Hepatocyte (in vitro differentiated cells): Measurements from ENCODE around the gene CACNG4. TPM values are rescaled to one million over a fixed set of nuclear protein-coding genes. Genes with fewer than 3 reads are reported as not detected.

Experiments
- DNase-seq: peaks from one replicate; pipeline ENCODE4 v3.0.0-alpha.2; 2016; ENCODE audit warnings: low spot score
- H2AFZ ChIP-seq: fragments of 200-600 bp; sonication (generic); 2 replicates; pipeline ENCODE4 v1.6.0; 2016; ENCODE audit warnings: antibody characterized with exemption, mild to moderate bottlenecking
- H3K27ac ChIP-seq: fragments of 200-600 bp; sonication (generic); 2 replicates; pipeline ENCODE4 v1.5.1; 2016; ENCODE audit warnings: mild to moderate bottlenecking
- H3K27me3 ChIP-seq: fragments of 200-600 bp; sonication (generic); 2 replicates; pipeline ENCODE4 v1.6.1; 2016
- H3K36me3 ChIP-seq: fragments of 200-600 bp; sonication (generic); replicated peaks from 2 replicates; pipeline ENCODE4 v1.5.1; 2016; ENCODE audit warnings: low read depth; ENCODE audit not compliant: insufficient read depth
- H3K4me1 ChIP-seq: fragments of 200-600 bp; sonication (generic); 2 replicates; pipeline ENCODE4 v1.5.1; 2016; ENCODE audit warnings: mild to moderate bottlenecking, moderate library complexity; ENCODE audit not compliant: insufficient read depth
- H3K4me2 ChIP-seq: fragments of 200-600 bp; sonication (generic); 2 replicates; pipeline ENCODE4 v1.6.0; 2016
- H3K4me3 ChIP-seq: fragments of 200-600 bp; sonication (generic); 2 replicates; pipeline ENCODE4 v1.5.1; 2016; ENCODE audit warnings: mild to moderate bottlenecking
- H3K79me2 ChIP-seq: fragments of 200-600 bp; sonication (generic); 2 replicates; pipeline ENCODE4 v1.6.0; 2017; ENCODE audit warnings: mild to moderate bottlenecking
- H3K9me2 ChIP-seq: fragments of 200-600 bp; sonication (generic); replicated peaks from 2 replicates; pipeline ENCODE4 v1.6.0; 2017; ENCODE audit warnings: mild to moderate bottlenecking; ENCODE audit not compliant: insufficient read depth
- H3K9me3 ChIP-seq: fragments of 200-600 bp; sonication (generic); 2 replicates; pipeline ENCODE4 v1.5.1; 2016; ENCODE audit warnings: low read depth, mild to moderate bottlenecking
- H4K20me1 ChIP-seq: fragments of 200-600 bp; sonication (generic); 2 replicates; pipeline ENCODE4 v1.6.0; 2016; ENCODE audit warnings: mild to moderate bottlenecking; ENCODE audit not compliant: insufficient read depth, poor library complexity, severe bottlenecking
- CTCF ChIP-seq: fragments of 200-600 bp; sonication (generic); IDR thresholded peaks from 2 replicates; pipeline ENCODE4 v1.5.1; 2016; ENCODE audit warnings: antibody characterized with exemption, mild to moderate bottlenecking; ENCODE audit not compliant: poor library complexity
- EZH2 ChIP-seq: fragments of 200-600 bp; sonication (generic); IDR thresholded peaks from 2 replicates; pipeline ENCODE4 v1.6.1; 2016; ENCODE audit warnings: antibody characterized with exemption, mild to moderate bottlenecking, borderline replicate concordance
- EZH2phosphoT487 ChIP-seq: fragments of 200-600 bp; sonication (generic); IDR thresholded peaks from one replicate; pipeline ENCODE4 v1.6.1; 2018; ENCODE audit warnings: antibody characterized with exemption, mild to moderate bottlenecking, low read depth, moderate library complexity; ENCODE audit not compliant: unreplicated experiment, severe bottlenecking
- WGBS: methylation state at CpG from one replicate; pipeline ENCODE4 v1.1.6; 2016; ENCODE audit warnings: low lambda C conversion rate; ENCODE audit errors: missing lambda C conversion rate; 5-methylcytosine and 5-hydroxymethylcytosine counted together
- polyA plus RNA-seq: library from polyadenylated mRNA; unstranded; fragments of >200 nt; fragmentation: Nextera tagmentation; extraction: Ambion mirVana; gene quantifications from 2 replicates; pipeline ENCODE4 v1.2.1, GENCODE V29; 2016
- total RNA-seq: library from RNA; depleted of rRNA; stranded (reverse); fragments of >200 nt; gene quantifications from 2 replicates; pipeline ENCODE4 v1.2.3, GENCODE V29; 2014

CACNG4 gene
- total and polyA plus RNA-seq, 2 experiments from 2014 or later: 3.5 to 3.9 TPM

DNA sequence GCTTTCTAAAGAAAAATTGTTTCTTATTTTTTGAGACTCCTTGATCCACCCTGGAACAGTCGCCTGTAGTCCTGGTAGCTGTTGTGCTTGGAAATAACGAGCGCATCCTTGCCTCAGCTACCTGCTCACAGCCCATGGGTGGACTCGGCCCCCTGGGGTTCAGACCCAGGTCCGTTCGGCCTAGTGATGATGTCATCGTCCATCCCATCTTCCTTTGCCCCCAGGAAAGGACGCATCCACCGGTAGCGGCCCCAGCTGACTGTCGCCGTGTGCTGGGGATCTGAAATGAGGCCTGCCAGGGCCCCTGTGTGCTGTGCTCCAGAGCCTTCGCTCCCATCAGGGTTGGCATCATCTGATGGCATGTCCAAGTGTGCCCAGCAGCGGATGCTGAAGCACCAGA lies 67.9 kb downstream of the CACNG4 start:
- TF ChIP-seq EZH2phosphoT487: no peak
- TF ChIP-seq CTCF: no peak
- no peak for TF ChIP-seq EZH2
- Histone ChIP-seq H3K4me1 (no peaks in the 10 kb centered on the region), H3K4me2 (no peak overlapping the region), H3K4me3 (no peak overlapping the region), H3K27ac (no peak overlapping the region), H2AFZ (no peak overlapping the region), H3K9me2 (no peaks in the 10 kb centered on the region), H3K27me3 (no peaks in the 10 kb centered on the region), H4K20me1 (no peaks in the 10 kb centered on the region), H3K79me2 (no peaks in the 10 kb centered on the region), H3K9me3 (no peaks in the 10 kb centered on the region), H3K36me3 (no peaks in the 10 kb centered on the region)
- 96% methylated on average over 14 of the region's 14 CpGs for WGBS
- DNase-seq: no peak

- Histone ChIP-seq H2AFZ (no peak overlapping the region), H3K9me3 (no peaks in the 10 kb centered on the region), H3K27ac (no peak overlapping the region), H3K4me2 (no peak overlapping the region), H4K20me1 (no peaks in the 10 kb centered on the region), H3K36me3 (no peaks in the 10 kb centered on the region), H3K4me3 (no peak overlapping the region), H3K27me3 (no peaks in the 10 kb centered on the region), H3K4me1 (no peaks in the 10 kb centered on the region), H3K9me2 (no peaks in the 10 kb centered on the region), H3K79me2 (no peaks in the 10 kb centered on the region)
- DNase-seq: no peak
- TF ChIP-seq EZH2: no peak
- TF ChIP-seq EZH2phosphoT487: no peak
- TF ChIP-seq CTCF: no peak
- WGBS: 99% methylated on average over 8 of the region's 13 CpGs
Observed at GRCh38 chr17:67032985-67033384, 68.5 kb downstream of the CACNG4 start.

- Histone ChIP-seq H3K4me3 (no peak overlapping the region), H3K27me3 (no peaks in the 10 kb centered on the region), H2AFZ (no peak overlapping the region), H3K79me2 (no peaks in the 10 kb centered on the region), H3K9me2 (no peaks in the 10 kb centered on the region), H3K9me3 (no peaks in the 10 kb centered on the region), H3K36me3 (no peaks in the 10 kb centered on the region), H3K4me2 (no peak overlapping the region), H4K20me1 (no peaks in the 10 kb centered on the region), H3K27ac (no peak overlapping the region), H3K4me1 (no peaks in the 10 kb centered on the region)
- TF ChIP-seq EZH2phosphoT487 (no peak), CTCF (no peak), EZH2 (no peak)
- 93% methylated on average over 9 of the region's 9 CpGs for WGBS
- no peak for DNase-seq
Observed at GRCh38 chr17:67033613-67034012, 69.1 kb downstream of the CACNG4 start.
